Thyroid gland (tissue), 4 donors: ENCODE results near the gene OR2B2. TPM values are rescaled to one million over a fixed set of nuclear protein-coding genes. Genes with fewer than 3 reads are reported as not detected.
"Not testable (repeated sequence)": the region's sequence is repeated elsewhere in the genome, so short reads cannot be mapped to it uniquely, and the experiment has no call there.

Source experiments
- DNase-seq, 2 donors: peaks; one replicate each; pipeline ENCODE4 v3.0.0-alpha.2; 2019
- H3K27ac ChIP-seq, 3 donors: fragments of 200-600 bp; sonication (generic); 1 replicate in 2 of 3; 2 replicates in 1 of 3; pipeline ENCODE4 v1.5.1; 2016 to 2019; ENCODE audit warnings: mild to moderate bottlenecking in 1 of 3, moderate library complexity in 1 of 3
- H3K27me3 ChIP-seq: fragments of 200-600 bp; sonication (generic); one replicate; pipeline ENCODE4 v1.5.1; 2019
- H3K36me3 ChIP-seq, 2 donors: fragments of 200-600 bp; sonication (generic); one replicate each; pipeline ENCODE4 v1.5.1; 2016 to 2019
- H3K4me1 ChIP-seq, 2 donors: fragments of 200-600 bp; sonication (generic); one replicate each; pipeline ENCODE4 v1.5.1; 2017 to 2019
- H3K4me3 ChIP-seq, 3 donors: fragments of 200-600 bp; sonication (generic); replicated peaks in 1 of 3; 1 replicate in 2 of 3; 2 replicates in 1 of 3; pipeline ENCODE4 v1.5.1; 2016; ENCODE audit warnings: mild to moderate bottlenecking in 1 of 3
- H3K9me3 ChIP-seq: fragments of 200-600 bp; sonication (generic); one replicate; pipeline ENCODE4 v1.5.1; 2017
- CTCF ChIP-seq, 6 experiments: fragments of 200-600 bp in 3 of 6; fragments of 450-650 bp in 3 of 6; sonication (generic) in 3 of 6; IDR thresholded peaks; one replicate each; pipeline ENCODE4 v1.5.1; 2016 to 2019; ENCODE audit warnings: antibody characterized with exemption in 6 of 6, mild to moderate bottlenecking in 2 of 6, inconsistent platforms in 1 of 6, moderate library complexity in 1 of 6
- POLR2A ChIP-seq, 2 donors: fragments of 450-650 bp; IDR thresholded peaks; one replicate each; pipeline ENCODE4 v1.6.1; 2017; ENCODE audit warnings: antibody characterized with exemption in 2 of 2, mild to moderate bottlenecking in 2 of 2, moderate library complexity in 1 of 2
- WGBS, 2 donors: methylation state at CpG; one replicate each; pipeline ENCODE4 v1.1.5; 2017; 5-methylcytosine and 5-hydroxymethylcytosine counted together
- intact Hi-C: fragments of 100-400 bp; cut with DNase I; formaldehyde crosslinking; loops from one replicate; pipeline ENCODE4 v1.15.1; 2023
- total RNA-seq, 4 donors: library from RNA; depleted of rRNA; stranded (reverse); fragments of >200 nt; gene quantifications; one replicate each; pipeline ENCODE4 v1.2.3, GENCODE V29; 2016

Gene OR2B2
- total RNA-seq, 4 donors from 2014 or later, result not detected

DNA sequence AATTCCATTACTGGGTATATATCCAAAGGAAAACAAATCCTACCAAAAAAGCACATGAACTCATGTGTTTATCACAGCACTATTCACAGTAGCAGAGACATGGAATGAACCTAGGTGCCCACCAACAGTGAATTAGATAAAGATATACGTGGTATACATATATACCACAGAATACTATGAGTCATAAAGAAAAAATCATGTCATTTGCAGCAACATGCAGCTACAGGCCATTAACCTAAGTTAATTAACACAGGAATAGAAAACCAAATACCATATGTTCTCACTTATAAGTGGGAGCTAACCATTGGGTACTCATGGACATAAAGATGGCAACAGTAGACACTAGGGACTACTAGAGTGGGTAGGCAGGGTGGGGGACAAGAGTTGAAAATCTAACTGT, 4.2 kb downstream of the OR2B2 start:
- WGBS, 2 donors, result 80 to 82% methylated on average over 1 of the region's 1 CpG
- DNase-seq, result no peak
- intact Hi-C loops, result no loop called here
- Histone ChIP-seq H3K9me3 (no peaks in the 10 kb centered on the region), H3K36me3 (no peaks in the 10 kb centered on the region), H3K4me1 (no peaks in the 10 kb centered on the region), H3K27me3 (no peaks in the 10 kb centered on the region), H3K27ac (no peak overlapping the region), H3K4me3 (no peak overlapping the region)
- TF ChIP-seq CTCF (IDR thresholded peaks at IDR 0.05) (no peak), POLR2A (IDR thresholded peaks at IDR 0.05) (no peak)

DNA sequence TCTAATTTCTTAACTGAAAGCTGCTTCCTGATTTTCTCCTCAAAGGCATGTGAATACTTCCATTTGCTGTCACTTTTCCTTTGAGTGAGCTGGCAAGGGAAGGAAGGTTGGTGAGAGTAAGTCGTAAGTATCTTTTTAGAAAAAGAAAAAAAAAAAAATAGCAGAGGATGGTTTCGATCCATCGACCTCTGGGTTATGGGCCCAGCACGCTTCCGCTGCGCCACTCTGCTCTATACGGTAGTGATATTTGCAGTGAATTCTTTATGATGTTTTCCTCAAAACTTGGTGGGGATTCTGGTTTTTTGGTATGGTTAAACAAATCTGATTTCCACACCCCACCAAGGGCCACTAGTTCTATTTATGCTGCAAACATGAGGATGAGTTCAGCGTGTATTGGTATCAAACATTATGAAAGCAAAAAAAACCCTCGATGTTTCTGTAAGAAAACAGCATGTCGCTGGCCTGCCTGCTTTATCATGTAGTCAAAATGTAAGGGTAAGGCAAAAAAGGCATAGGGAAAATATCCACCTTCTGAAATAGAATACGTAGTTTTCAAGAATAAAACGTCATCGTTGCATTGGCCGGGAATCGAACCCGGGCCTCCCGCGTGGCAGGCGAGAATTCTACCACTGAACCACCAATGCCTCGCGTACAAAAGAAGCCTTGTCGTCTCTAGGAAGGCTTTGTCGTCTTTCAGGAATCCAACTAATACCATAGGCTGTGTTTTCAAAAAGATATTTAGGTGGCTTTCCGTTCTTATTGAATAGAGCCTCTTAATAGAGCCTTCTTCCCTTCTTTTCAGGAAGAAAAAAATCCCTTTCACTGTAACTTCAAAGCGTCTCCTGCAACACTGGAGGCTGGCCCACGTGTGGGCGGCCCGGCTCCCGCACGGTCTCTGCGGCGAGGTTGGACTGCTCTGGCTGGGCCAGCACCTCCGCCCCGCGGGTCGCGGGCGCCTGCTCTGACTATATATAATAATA, 9.6 kb downstream of the OR2B2 start:
- H3K27ac ChIP-seq, result peak overlapping the region; percentile 44 to 68 (median 61)
- no peaks in the 10 kb centered on the region for H3K9me3 ChIP-seq
- H3K4me1 ChIP-seq, result no peaks in the 10 kb centered on the region
- no peaks in the 10 kb centered on the region for H3K27me3 ChIP-seq
- peak; percentile 79 to 85 for DNase-seq
- H3K4me3 ChIP-seq, result peak overlapping the region; percentile 6 to 32 (median 17)
- no peaks in the 10 kb centered on the region for H3K36me3 ChIP-seq
- intact Hi-C loops, result no loop called here
- TF ChIP-seq CTCF (IDR thresholded peaks at IDR 0.05) (peak in 1 of 6 experiments; percentile 12), POLR2A (IDR thresholded peaks at IDR 0.05) (no peak)
- WGBS, 2 donors, result 4 to 29% methylated on average over 38 of the region's 38 CpGs

DNA sequence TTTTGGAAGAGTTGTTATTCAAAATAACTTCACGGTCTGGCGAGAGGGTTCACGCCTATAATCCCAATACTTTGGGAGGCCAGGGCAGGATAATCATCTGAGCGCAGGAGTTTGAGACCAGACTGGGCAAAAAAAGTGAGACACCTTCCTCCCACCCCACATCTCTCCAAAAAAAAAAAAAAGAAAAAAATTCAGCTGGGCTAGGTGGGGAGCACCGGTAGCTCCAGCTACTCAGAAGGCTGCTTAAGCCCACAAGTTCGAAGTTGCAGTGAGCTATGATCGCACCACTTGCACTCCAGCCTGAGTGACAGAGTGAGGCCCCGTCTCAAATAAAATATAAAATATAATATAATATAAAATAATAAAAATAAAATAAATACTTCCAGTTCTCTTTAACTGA, 10.4 kb downstream of the OR2B2 start:
- no peaks in the 10 kb centered on the region for H3K27me3 ChIP-seq
- no peak overlapping the region for H3K4me3 ChIP-seq
- no peaks in the 10 kb centered on the region for H3K4me1 ChIP-seq
- TF ChIP-seq POLR2A (IDR thresholded peaks at IDR 0.05) (no peak), CTCF (IDR thresholded peaks at IDR 0.05) (no peak)
- intact Hi-C loops, result no loop called here
- no peak for DNase-seq
- 77 to 81% methylated on average over 8 of the region's 8 CpGs for WGBS, 2 donors
- H3K36me3 ChIP-seq, result no peaks in the 10 kb centered on the region
- H3K27ac ChIP-seq, result no peak overlapping the region
- H3K9me3 ChIP-seq, result no peaks in the 10 kb centered on the region

DNA sequence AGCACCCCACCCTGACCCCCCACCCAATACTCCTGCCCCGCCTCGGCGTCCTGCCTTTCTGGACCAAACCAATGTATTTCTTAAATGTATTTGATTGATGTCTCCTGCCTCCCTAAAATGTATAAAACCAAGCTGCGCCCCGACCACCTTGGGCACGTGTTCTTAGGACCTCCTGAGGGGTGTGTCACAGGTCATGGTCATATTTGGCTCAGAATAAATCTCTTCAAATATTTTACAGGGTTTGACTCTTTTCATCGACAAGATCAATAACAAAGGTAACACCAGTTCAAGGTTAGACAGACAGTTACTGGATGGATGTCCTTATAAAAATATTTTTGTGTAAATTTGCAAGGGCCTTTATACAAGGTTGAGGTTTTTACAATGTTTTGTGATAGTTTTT, 12.0 kb downstream of the OR2B2 start:
- H3K27ac ChIP-seq, intact Hi-C loops, H3K4me1 ChIP-seq, H3K36me3 ChIP-seq, DNase-seq, H3K27me3 ChIP-seq, H3K4me3 ChIP-seq, H3K9me3 ChIP-seq: not testable (repeated sequence)
- WGBS, 2 donors, result 88 to 94% methylated on average over 7 of the region's 7 CpGs

- no peak overlapping the region for H3K27ac ChIP-seq
- DNase-seq, result no peak
- no peaks in the 10 kb centered on the region for H3K36me3 ChIP-seq
- no peak overlapping the region for H3K4me3 ChIP-seq
- intact Hi-C loops, result loop anchor here (10.0 kb wide), 2 partner anchors 725 to 775 kb away; no protein-coding TSS in a partner anchor
- H3K27me3 ChIP-seq, result no peaks in the 10 kb centered on the region
- TF ChIP-seq CTCF (IDR thresholded peaks at IDR 0.05) (no peak), POLR2A (IDR thresholded peaks at IDR 0.05) (no peak)
- no peaks in the 10 kb centered on the region for H3K9me3 ChIP-seq
- no peaks in the 10 kb centered on the region for H3K4me1 ChIP-seq
Measured at GRCh38 chr6:27899543-27899942, 12.7 kb downstream of the OR2B2 start.
